ENCODE results near the gene ERV3-1. TPM values are rescaled to one million over a fixed set of nuclear protein-coding genes. Genes with fewer than 3 reads are reported as not detected.

The ERV3-1 gene
- total RNA-seq, 4 donors from 2014 or later: 7.9 to 28.2 (median 15.8) TPM

GRCh38 chr7:64990936-64991335, 15.6 kb downstream of the ERV3-1 start, which contains the start of gene ZNF117:
TSS of gene ZNF117 (minus strand) at chr7:64991036.
- DNase-seq: no peak
- H3K9me3 ChIP-seq: peaks cover 0 to 17% of the 10 kb centered on the region in 2 donors
- no peak within 1 kb of the TSS for H3K4me3 ChIP-seq
- H3K27me3 ChIP-seq: no peaks in the 10 kb centered on the region
- TF ChIP-seq CTCF (IDR thresholded peaks at IDR 0.05) (no peak), POLR2A (IDR thresholded peaks at IDR 0.05) (no peak)
- H3K4me1 ChIP-seq: no peaks in the 10 kb centered on the region
- no peak within 1 kb of the TSS for H3K27ac ChIP-seq
- no peaks in the 10 kb centered on the region for H3K36me3 ChIP-seq
- intact Hi-C loops (cut with DNase I; ENCODE audit: low total_unique reads): no loop called here

- Histone ChIP-seq H3K27ac (no peak overlapping the region), H3K4me1 (no peaks in the 10 kb centered on the region), H3K9me3 (peaks cover 0 to 17% of the 10 kb centered on the region in 2 donors), H3K27me3 (no peaks in the 10 kb centered on the region), H3K36me3 (no peaks in the 10 kb centered on the region), H3K4me3 (no peak overlapping the region)
- TF ChIP-seq CTCF (IDR thresholded peaks at IDR 0.05) (no peak), POLR2A (IDR thresholded peaks at IDR 0.05) (no peak)
- no peak for DNase-seq
- intact Hi-C loops (cut with DNase I; ENCODE audit: low total_unique reads): no loop called here
These were observed 16.3 kb downstream of the ERV3-1 start for GRCh38 chr7:64990216-64990615.

GRCh38 chr7:64978497-64979203, 27.8 kb downstream of the ERV3-1 start:
- Histone ChIP-seq H3K27ac (no peak overlapping the region), H3K36me3 (peaks cover 0 to 2% of the 10 kb centered on the region in 2 donors), H3K27me3 (no peaks in the 10 kb centered on the region), H3K9me3 (peaks cover 0 to 29% of the 10 kb centered on the region in 2 donors), H3K4me3 (no peak overlapping the region), H3K4me1 (no peaks in the 10 kb centered on the region)
- intact Hi-C loops (cut with DNase I; ENCODE audit: low total_unique reads): no loop called here
- TF ChIP-seq POLR2A (IDR thresholded peaks at IDR 0.05) (no peak), CTCF (IDR thresholded peaks at IDR 0.05) (no peak)
- DNase-seq: no peak

GRCh38 chr7:64965594-64965993, 40.9 kb downstream of the ERV3-1 start:
- no peaks in the 10 kb centered on the region for H3K27me3 ChIP-seq
- H3K36me3 ChIP-seq: no peaks in the 10 kb centered on the region
- no peaks in the 10 kb centered on the region for H3K4me1 ChIP-seq
- no peak for DNase-seq
- H3K4me3 ChIP-seq: no peak overlapping the region
- H3K27ac ChIP-seq: no peak overlapping the region
- intact Hi-C loops (cut with DNase I; ENCODE audit: low total_unique reads): no loop called here
- H3K9me3 ChIP-seq: no peaks in the 10 kb centered on the region
- TF ChIP-seq CTCF (IDR thresholded peaks at IDR 0.05) (no peak), POLR2A (IDR thresholded peaks at IDR 0.05) (no peak)

GRCh38 chr7:64959072-64959747, 47.3 kb downstream of the ERV3-1 start:
- no peak for DNase-seq
- Histone ChIP-seq H3K4me1 (no peaks in the 10 kb centered on the region), H3K27me3 (no peaks in the 10 kb centered on the region), H3K36me3 (no peaks in the 10 kb centered on the region), H3K4me3 (no peak overlapping the region), H3K27ac (no peak overlapping the region), H3K9me3 (no peaks in the 10 kb centered on the region)
- TF ChIP-seq POLR2A (IDR thresholded peaks at IDR 0.05): no peak
- no peak for TF ChIP-seq CTCF (IDR thresholded peaks at IDR 0.05)
- intact Hi-C loops (cut with DNase I; ENCODE audit: low total_unique reads): no loop called here

Measured in uterus (tissue), 4 donors.